Adrenal gland (tissue), 12 donors: Measurements from ENCODE around the gene RGS8. TPM values are rescaled to one million over a fixed set of nuclear protein-coding genes. Genes with fewer than 3 reads are reported as not detected.

Experiments used
- DNase-seq, 7 donors: peaks; one replicate each; pipeline ENCODE4 v3.0.0-alpha.2; 2019 to 2020
- H3K27ac ChIP-seq, 5 donors: fragments of 200-600 bp; sonication (generic) in 4 of 5; 1 replicate in 3 of 5; 2 replicates in 2 of 5; pipeline versions ENCODE4 v1.5.1 to v1.8.0; 2016 to 2020; ENCODE audit warnings: mild to moderate bottlenecking in 1 of 5
- H3K27me3 ChIP-seq: fragments of 200-600 bp; 2 replicates; pipeline ENCODE4 v1.8.0; 2021
- H3K36me3 ChIP-seq, 2 donors: fragments of 200-600 bp; replicated peaks in 1 of 2; 1 replicate in 1 of 2; 2 replicates in 1 of 2; pipeline versions ENCODE4 v1.5.1 to v1.8.0; 2018 to 2022
- H3K4me1 ChIP-seq, 2 donors: fragments of 200-600 bp; replicated peaks in 1 of 2; 1 replicate in 1 of 2; 2 replicates in 1 of 2; pipeline versions ENCODE4 v1.5.1 to v1.8.0; 2018 to 2021
- H3K4me3 ChIP-seq, 4 donors: fragments of 200-600 bp; sonication (generic) in 3 of 4; one replicate each; pipeline ENCODE4 v1.5.1; 2016 to 2018
- H3K9me3 ChIP-seq, 3 donors: fragments of 200-600 bp; sonication (generic) in 1 of 3; replicated peaks in 1 of 3; 1 replicate in 2 of 3; 2 replicates in 1 of 3; pipeline versions ENCODE4 v1.5.1 to v1.8.0; 2016 to 2021
- POLR2A ChIP-seq, 2 donors: fragments of 450-650 bp; IDR thresholded peaks; one replicate each; pipeline ENCODE4 v1.6.1; 2017; ENCODE audit warnings: antibody characterized with exemption in 2 of 2, mild to moderate bottlenecking in 2 of 2, moderate library complexity in 1 of 2
- WGBS, 4 donors: extraction: QIAGEN DNeasy Blood & Tissue Kit in 2 of 4; methylation state at CpG; one replicate each; pipeline versions ENCODE4 v1.1.5 to v1.1.7; 2013 to 2017; 5-methylcytosine and 5-hydroxymethylcytosine counted together
- intact Hi-C, 2 donors: fragments of 100-400 bp; cut with DNase I; formaldehyde crosslinking; loops; one replicate each; pipeline versions ENCODE4 v1.14.1 to v1.15.0; 2022 to 2023
- polyA plus RNA-seq, 3 donors: library from polyadenylated mRNA; stranded (reverse); fragments of 200-250 nt in 2 of 3; fragments of 350-450 nt in 1 of 3; fragmentation: Illumina TruSeq in 1 of 3; extraction: RNeasy Lipid Tissue Mini Kit (QIAGEN cat#74804) in 1 of 3; gene quantifications; one replicate each; pipeline ENCODE4 v1.2.3, GENCODE V29; 2013 to 2014
- total RNA-seq, 9 donors: library from RNA; depleted of rRNA in 4 of 9; stranded (reverse); fragments of >200 nt in 4 of 9; fragments of 120-200 nt in 1 of 9; fragmentation: NEBNext Ultra II Directional in 1 of 9; extraction: Animal tissue kit (Norgen Biotek cat#: 25700) in 1 of 9; gene quantifications; one replicate each; pipeline versions ENCODE4 v1.1.0 to v1.2.4, GENCODE V29; 2013 to 2023
- TF ChIP-seq, protein P1 (sequence below), 6 experiments: fragments of 450-650 bp in 4 of 6; fragments of 200-600 bp in 2 of 6; sonication (generic) in 1 of 6; IDR thresholded peaks; 1 replicate in 5 of 6; 2 replicates in 1 of 6; pipeline versions ENCODE4 v1.5.1 to v1.8.0; 2016 to 2021; ENCODE audit warnings: antibody characterized with exemption in 6 of 6, mild to moderate bottlenecking in 2 of 6, moderate library complexity in 1 of 6
- donor health status: healthy with polysubstance abuse.
- donor health status: Bipolar disorder and iron deficiency.
- donor health status: DM: yes; HTN: yes; CAD: no.
- donor health status: DM: no; HTN: no; CAD: no.
- donor health status: DM: no; HTN: no; CAD: no.
- donor health status: DM: yes; HTN: yes; CAD: no.

Gene RGS8
- total and polyA plus RNA-seq, 12 donors = 0.40 to 11.8 (median 1.2) TPM

DNA sequence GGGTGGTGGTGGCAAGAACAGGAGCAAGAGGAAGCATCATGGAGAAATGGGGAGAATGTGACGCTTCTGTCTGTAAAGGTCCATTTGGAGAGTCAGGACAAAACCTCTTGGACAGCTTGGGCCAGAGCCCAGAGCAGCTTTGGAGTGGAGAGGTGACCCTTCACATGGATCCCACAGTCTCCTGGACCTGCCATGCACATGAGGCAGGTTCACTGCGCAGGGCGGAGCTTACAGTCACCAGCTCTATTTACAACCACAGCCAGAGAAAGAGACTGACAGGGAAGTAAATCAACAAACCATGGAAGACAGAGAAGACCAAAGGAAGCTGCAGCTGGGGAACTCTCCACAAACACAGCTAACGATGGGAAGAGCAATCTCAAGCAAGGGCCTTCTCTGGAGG is 828 bp upstream of the RGS8 start:
- no peak for DNase-seq
- intact Hi-C loops = no loop called here
- Histone ChIP-seq H3K4me3 (no peak overlapping the region), H3K4me1 (peaks cover 3 to 5% of the 10 kb centered on the region in 2 donors), H3K36me3 (no peaks in the 10 kb centered on the region), H3K27ac (no peak overlapping the region), H3K27me3 (no peaks in the 10 kb centered on the region), H3K9me3 (no peaks in the 10 kb centered on the region)
- TF ChIP-seq, protein P1, sequence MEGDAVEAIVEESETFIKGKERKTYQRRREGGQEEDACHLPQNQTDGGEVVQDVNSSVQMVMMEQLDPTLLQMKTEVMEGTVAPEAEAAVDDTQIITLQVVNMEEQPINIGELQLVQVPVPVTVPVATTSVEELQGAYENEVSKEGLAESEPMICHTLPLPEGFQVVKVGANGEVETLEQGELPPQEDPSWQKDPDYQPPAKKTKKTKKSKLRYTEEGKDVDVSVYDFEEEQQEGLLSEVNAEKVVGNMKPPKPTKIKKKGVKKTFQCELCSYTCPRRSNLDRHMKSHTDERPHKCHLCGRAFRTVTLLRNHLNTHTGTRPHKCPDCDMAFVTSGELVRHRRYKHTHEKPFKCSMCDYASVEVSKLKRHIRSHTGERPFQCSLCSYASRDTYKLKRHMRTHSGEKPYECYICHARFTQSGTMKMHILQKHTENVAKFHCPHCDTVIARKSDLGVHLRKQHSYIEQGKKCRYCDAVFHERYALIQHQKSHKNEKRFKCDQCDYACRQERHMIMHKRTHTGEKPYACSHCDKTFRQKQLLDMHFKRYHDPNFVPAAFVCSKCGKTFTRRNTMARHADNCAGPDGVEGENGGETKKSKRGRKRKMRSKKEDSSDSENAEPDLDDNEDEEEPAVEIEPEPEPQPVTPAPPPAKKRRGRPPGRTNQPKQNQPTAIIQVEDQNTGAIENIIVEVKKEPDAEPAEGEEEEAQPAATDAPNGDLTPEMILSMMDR (IDR thresholded peaks at IDR 0.05) = no peak
- TF ChIP-seq POLR2A (IDR thresholded peaks at IDR 0.05) = no peak
- 72 to 94% (median 82%) methylated on average over 4 of the region's 4 CpGs for WGBS, 4 donors

DNA sequence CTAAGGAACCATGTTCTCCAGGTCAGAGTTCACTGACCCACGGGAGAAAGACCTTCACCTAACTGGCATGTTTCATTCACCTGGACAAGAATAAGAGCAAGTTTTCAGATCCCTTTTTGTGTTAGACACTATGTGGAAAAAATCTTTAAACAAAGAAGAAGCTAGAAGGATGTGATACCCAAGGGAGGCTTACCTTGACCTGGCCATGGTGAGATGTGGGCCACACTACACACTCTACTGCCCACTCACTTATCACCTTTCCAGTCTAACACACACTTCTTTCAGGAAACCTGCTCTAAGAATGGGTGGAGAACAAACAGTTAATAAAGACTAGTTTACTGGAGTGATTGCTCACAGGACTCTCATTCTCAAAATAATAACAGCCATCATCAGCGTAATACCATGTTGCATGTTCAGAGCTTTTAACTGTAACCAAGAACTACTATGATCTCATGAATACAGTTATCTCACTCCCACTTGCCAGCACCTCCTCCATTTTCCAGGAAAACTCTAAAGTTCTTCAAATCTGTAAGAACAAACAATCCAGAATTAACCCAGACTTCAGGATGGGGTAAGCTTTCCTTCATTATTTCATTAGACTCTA is 1.4 kb downstream of the RGS8 start:
- intact Hi-C loops = no loop called here
- TF ChIP-seq, protein P1 (IDR thresholded peaks at IDR 0.05) = no peak
- no peak for TF ChIP-seq POLR2A (IDR thresholded peaks at IDR 0.05)
- Histone ChIP-seq H3K36me3 (no peaks in the 10 kb centered on the region), H3K4me1 (no peaks in the 10 kb centered on the region), H3K27ac (no peak overlapping the region), H3K4me3 (no peak overlapping the region), H3K27me3 (no peaks in the 10 kb centered on the region), H3K9me3 (no peaks in the 10 kb centered on the region)
- no peak for DNase-seq
- 67 to 73% (median 69%) methylated on average over 2 of the region's 2 CpGs for WGBS, 4 donors

DNA sequence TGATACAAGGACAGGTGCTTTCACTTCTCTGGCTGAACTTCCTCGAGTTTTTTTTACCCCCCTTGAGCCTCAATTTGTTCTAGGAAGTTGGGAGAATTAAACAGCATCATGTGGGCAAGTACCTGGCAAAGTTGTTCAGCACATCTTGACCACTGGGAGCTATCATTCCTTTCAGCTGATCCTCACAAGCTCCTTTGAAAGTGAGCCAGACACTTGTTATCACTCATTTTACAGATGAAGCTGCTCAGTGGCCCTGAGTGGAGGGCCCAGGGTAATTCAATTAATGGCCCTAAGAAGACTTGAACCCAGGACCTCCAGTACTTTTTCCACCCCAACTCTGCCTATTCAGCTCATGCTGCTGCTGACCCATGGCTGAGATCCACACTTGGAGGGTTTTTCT is 2.0 kb downstream of the RGS8 start:
- Histone ChIP-seq H3K4me3 (no peak overlapping the region), H3K27me3 (no peaks in the 10 kb centered on the region), H3K27ac (no peak overlapping the region), H3K36me3 (no peaks in the 10 kb centered on the region), H3K4me1 (no peaks in the 10 kb centered on the region), H3K9me3 (no peaks in the 10 kb centered on the region)
- WGBS, 4 donors = 64 to 75% (median 72%) methylated on average over 1 of the region's 1 CpG
- intact Hi-C loops = no loop called here
- TF ChIP-seq POLR2A (IDR thresholded peaks at IDR 0.05) = no peak
- TF ChIP-seq, protein P1 (IDR thresholded peaks at IDR 0.05) = no peak
- DNase-seq = no peak

DNA sequence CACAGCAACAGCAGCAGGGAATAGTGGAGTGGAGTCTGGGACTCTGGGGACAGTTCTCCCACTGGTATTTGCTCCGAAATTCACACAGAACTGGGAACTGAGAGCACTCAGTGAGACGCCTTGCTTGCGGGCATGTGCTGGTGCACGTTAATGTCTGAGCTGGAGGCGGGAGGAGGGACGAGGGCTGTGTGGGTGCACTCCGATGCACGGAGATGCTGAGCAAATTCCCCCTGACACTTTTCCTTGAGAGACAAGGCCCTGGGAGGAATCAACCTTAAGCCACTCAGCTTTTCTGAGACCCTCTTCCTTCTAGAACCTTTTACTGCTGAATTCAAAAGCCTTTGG is 2.8 kb downstream of the RGS8 start:
- 84 to 94% (median 89%) methylated on average over 8 of the region's 8 CpGs for WGBS, 4 donors

More for the DNA sequence above, 2.8 kb downstream of the RGS8 start:
- TF ChIP-seq, protein P1 (IDR thresholded peaks at IDR 0.05) = no peak
- TF ChIP-seq POLR2A (IDR thresholded peaks at IDR 0.05) = no peak
- no peaks in the 10 kb centered on the region for H3K4me1 ChIP-seq
- H3K27me3 ChIP-seq = no peaks in the 10 kb centered on the region
- no peak overlapping the region for H3K27ac ChIP-seq
- no peak overlapping the region for H3K4me3 ChIP-seq
- no peaks in the 10 kb centered on the region for H3K36me3 ChIP-seq
- no peaks in the 10 kb centered on the region for H3K9me3 ChIP-seq
- no peak for DNase-seq
- intact Hi-C loops = no loop called here
